NCI-H510A (cell line): ENCODE measurements around the gene RHBG.
"Not testable (repeated sequence)": the region's sequence is repeated elsewhere in the genome, so short reads cannot be mapped to it uniquely, and the experiment has no call there.

Experiments used
- DNase-seq: peaks from one replicate; lab custom pipeline; 2025; lab: John Stamatoyannopoulos, UW

Gene RHBG, protein sequence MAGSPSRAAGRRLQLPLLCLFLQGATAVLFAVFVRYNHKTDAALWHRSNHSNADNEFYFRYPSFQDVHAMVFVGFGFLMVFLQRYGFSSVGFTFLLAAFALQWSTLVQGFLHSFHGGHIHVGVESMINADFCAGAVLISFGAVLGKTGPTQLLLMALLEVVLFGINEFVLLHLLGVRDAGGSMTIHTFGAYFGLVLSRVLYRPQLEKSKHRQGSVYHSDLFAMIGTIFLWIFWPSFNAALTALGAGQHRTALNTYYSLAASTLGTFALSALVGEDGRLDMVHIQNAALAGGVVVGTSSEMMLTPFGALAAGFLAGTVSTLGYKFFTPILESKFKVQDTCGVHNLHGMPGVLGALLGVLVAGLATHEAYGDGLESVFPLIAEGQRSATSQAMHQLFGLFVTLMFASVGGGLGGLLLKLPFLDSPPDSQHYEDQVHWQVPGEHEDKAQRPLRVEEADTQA

DNA sequence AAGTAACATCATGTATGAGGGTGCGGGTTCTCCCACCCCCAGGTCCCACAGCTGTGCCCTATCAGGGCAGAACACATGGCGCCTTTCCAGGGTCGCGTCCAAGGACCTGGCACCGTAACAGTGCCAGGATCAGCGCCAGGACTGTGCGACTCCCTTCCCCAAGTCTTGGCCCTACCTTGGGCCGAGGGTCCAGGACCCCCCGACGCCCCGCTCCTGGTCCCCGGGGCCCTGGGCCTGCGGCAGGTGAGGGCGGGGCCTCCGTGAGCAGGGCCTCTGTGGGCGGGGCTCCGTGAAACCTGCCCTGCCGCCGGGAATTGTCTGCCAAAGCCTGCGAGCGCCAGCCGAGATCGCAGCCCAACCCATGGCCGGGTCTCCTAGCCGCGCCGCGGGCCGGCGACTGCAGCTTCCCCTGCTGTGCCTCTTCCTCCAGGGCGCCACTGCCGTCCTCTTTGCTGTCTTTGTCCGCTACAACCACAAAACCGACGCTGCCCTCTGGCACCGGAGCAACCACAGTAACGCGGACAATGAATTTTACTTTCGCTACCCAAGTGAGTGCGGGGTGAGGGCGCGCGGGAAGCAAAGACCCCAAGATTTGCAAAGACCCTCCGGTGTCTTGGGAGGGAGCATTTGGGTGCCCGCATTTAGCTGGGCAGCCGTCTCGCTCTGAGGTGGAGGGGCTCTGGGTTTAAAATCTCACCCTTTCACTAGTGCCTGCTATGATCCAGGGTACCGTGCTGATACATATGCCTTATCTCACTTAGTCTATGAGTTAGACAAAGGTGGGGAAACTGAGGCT, at the start of gene RHBG:
Gene RHBG (plus strand): TSS at position 323 of the 796 bp plus-strand sequence. CDS start 39 bp downstream, at position 362.
- peak; percentile 48 for DNase-seq

DNA sequence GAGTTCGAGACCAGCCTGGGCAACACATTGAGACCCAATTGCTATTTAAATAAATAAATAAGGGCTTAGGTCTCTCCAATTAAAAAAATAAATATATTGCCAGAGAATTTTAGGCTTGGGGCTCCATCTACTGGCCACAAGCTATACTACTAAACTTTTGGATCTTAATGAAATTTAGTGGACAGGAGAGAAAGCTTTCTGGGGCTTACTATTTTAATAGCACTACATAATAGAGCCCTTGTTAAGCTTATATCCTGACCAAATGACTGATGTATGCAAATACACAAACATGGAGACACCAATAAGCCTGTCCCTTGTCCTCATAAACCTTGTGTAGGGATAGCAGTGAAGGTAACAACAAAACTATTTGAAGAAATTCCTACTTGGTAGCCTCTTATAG, 49.3 kb upstream of the RHBG start:
- DNase-seq: no peak

DNA sequence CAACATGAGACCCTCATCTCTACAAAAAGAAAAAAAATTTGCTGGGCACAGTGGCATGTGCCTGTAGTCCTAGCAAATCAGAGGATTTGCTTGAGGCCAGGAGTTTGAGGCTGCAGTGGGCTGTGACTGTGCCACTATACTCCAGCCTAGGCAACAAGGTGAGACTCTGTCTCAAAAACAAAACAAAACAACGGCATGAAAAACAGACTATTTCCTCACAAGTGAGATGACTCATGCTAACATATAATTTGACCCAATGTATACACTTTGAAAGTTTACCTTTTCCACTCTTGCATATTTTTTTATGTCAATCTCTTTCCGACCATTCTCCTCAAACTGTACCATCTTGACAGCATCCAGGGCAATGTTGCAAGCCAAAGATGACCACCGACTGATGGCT, 48.5 kb upstream of the RHBG start:
- no peak for DNase-seq

DNA sequence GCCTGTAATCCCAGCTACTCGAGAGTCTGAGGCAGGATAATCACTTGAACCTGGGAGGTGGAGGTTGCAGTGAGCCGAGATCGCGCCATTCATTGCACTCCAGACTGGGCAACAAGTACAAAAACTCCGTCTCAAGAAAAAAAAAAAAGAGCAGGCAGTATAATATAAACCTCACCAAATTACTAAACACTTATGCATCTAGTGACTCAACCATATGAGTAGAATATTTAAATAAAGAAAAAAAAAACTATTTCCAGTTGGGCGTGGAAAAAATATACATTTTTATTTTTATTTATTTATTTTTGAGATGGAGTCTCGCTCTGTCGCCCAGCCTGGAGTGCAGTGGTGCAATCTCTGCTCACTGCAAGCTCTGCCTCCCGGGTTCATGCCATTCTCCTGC, 45.8 kb upstream of the RHBG start:
- not testable (repeated sequence) for DNase-seq

DNA sequence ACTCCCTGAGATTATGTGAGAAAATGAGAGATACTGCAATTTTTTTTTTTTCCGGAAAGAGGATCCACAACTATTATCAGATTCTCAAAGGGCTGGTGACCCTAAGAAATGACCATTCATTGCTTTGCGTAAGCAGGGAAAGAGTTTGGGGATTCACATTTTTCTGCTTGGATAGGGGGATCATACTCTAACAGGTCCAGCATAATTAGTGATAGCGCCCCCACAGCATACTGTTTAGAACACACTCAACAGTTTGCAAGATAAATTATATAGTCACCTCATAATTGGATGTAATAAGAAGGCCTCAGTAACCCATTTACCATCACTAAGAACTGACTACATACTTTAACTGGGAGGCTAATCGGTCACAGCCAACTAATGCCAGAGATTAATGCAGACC, 32.8 kb upstream of the RHBG start:
- no peak for DNase-seq

DNA sequence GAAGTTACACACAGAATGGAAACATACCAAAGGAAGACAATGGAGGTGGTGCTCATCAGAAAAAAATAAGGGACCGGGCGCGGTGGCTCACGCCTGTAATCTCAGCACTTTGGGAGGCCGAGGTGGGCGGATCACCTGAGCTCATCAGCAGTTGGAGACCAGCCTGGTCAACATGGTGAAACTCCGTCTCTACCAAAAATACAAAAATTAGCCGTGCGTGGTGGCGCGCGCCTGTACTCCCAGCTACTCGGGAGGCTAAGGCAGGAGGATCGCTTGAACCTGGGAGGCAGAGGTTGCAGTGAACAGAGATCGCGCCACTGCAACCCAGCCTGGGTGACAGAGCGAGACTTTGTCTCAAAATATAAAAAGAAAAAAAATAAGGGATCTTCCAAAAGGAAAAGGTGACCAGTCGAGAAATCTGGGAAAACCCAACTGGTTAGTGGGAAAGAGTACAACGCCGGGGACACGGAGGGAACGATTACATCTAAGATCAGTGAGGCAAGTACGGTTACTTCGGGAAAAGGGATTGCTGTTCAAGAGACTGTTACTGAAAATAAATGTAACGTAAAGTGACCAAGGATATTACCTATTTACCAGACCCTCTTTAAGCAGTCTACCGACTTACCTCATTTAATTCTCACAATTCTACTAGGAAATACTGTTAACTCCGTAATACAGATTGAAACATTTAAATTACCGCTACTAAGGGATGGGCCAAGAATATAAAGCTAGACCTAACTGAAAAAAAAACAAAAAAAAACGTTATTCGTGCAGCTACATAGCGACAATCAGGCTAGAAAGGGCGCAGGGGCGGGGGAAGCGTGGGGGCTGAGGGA, 31.7 kb upstream of the RHBG start:
- DNase-seq: no peak

DNA sequence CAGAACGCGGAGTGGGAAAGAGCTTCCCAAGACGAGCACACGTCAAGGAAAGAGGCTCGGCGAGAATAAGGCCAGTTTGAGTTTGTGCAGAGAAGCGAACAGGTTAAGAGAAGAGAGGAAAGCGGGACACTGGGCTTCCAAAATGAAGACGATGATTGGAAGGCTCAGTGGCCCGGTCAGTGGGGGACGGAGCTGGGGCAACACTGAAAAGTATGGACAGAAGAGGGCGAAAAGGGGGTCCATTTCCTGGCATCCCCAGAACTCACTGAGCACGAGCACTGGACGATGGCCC, 31.2 kb upstream of the RHBG start:
- DNase-seq: no peak

DNA sequence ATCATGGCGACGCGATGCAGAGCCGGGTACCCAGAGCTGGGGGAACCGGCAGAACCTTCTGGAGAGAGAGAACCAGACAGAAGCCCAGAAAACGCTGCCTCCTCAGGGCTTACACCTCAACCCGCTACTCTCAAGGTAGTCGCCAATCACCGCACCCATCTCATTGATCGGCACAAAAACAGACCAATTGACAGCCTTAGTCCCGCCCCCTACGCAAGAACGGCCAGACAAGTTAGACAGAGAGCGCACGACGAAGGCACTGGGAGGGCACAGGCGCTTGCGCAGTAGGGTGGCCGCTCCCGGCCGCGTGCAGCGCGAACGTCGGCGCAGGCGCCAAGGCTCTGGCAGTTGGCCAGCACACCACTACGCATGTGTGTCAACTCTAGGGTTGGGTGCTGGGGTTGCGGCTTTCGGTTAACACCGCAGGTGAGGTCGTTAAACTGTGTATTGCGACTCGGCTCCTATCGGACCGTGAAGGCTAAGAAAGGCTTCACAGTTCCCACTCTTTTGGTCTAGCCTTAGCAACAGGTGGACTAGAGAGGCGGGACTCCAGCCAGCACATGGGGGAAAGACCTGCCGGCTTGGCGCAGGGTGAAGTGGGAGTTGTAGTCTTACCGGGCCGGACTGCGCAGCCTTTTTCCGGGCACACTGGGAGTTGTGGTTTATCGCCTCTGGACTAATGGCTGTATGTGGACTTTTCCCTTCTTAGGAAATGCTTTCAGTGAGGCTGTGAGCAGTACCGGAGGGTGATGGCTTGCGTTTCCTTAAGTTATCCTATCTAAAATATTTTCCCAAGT, 30.6 kb upstream of the RHBG start, which contains the start of the genes CCT3 and TSACC:
Gene CCT3 (minus strand): TSS at position 113 of the 797 bp plus-strand sequence. CDS start 108 bp downstream, at position 5.
Gene TSACC (plus strand): TSS at position 347 of the 797 bp plus-strand sequence. CDS start 1,232 bp downstream, outside the sequence.
- peak; percentile 100 for DNase-seq

DNA sequence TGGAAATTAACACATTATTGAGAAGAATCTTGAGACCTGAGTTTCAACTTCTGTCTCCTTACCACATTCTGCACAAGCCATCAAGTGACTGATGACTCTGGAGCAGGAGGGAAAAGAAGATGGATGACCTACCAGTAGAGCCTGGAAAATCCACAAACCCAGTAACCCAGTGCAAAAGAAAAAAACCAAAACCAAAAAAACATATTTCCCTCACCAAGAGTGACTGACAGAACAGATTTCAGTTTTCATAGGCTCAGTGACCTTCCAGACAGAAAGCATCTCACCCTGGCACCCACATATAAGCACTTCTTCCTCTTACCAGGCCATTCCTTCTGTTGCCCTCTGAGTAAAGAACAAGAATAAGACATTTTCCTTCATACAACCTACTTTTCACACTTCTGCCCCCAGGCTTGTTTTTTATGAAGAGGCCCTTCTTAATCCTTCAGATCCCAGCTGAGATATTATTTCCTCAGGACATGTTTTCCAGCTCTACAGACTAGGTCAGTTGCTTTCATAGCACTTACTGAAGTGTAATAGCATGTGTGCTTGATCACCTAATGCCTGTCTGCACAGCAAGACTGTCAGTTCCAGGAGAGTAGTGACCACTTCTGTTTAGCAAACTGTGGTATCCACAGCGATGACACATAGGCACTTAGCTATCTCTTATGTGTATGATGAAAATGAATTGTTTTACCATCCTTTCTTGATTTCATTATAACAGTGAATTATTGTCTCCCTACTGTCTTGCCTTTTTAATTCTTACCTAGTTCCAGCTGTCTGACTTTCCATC, 26.6 kb upstream of the RHBG start:
- no peak for DNase-seq

DNA sequence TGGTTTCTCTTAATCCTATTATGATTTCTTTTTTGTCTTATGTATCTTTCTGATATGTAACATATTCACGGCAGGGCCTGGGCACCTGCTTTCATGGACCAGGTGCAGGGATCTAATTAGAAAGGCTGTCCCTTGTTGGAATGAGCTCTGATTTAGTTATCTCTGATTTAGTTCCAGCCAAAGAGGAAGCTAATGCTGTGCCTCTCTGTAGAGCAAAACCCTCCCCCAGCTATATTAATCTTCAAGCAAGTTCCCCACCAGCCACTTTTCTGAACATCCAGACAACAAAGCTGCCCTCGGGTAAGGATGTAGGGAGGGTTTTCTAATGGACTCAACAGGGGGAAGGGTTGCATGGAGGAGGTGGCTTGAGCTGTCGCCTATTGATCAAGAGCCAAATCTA, 24.6 kb upstream of the RHBG start:
- DNase-seq: no peak

DNA sequence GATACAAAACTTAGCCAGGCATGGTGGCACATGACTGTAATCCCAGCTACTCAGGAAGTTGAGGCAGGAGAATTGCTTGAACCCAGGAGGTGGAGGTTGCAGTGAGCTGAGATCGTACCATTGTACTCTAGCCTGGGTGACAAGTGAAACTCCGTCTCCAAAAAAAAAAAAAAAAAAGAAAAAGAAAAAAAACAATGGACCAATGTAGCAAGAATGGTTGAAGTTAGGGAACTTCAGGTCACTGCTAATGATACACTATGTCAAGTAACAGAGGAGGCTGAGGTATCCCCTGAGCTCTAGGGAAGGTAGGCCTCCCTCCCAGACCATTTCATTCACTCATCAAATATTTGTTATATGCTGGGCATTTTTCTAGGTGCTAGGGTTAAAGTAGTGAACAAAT, 23.0 kb upstream of the RHBG start:
- DNase-seq: not testable (repeated sequence)

DNA sequence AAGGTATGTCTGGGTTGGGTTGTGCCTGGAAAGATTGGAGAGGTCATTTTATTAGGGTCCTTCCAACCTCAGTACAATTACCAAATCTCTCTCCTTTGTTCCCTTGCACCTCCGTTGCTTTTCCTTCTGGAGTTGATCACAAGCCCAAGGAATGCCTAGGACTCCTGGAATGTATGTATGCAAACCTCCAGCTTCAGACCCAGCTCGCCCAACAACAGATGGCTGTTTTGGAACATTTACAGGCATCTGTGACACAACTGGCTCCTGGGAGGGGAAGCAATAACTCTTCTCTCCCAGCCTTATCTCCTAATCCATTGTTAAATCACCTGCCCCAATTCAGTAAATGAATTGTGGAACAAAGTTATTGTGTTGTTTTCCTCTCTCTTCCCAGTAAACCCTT, 22.4 kb upstream of the RHBG start:
- DNase-seq: no peak

DNA sequence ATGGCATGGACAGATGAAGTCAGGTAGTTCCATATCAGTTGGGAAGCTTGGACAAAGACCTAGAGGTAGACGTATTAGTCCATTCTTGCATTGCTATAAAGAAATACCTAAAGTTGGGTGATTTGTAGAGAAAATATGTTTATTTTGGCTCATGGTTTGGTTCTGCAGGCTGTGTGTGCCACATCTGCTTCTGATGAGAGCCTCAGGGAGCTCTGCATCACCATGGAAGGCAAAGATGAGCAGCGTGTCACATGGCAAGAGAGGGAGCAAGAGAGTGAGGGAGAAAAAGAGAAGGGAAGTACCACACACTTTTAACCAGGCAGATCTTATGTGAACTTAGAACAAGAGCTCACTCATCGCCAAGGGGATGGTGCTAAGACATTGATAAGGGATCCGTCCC, 21.7 kb upstream of the RHBG start:
- DNase-seq: no peak

DNA sequence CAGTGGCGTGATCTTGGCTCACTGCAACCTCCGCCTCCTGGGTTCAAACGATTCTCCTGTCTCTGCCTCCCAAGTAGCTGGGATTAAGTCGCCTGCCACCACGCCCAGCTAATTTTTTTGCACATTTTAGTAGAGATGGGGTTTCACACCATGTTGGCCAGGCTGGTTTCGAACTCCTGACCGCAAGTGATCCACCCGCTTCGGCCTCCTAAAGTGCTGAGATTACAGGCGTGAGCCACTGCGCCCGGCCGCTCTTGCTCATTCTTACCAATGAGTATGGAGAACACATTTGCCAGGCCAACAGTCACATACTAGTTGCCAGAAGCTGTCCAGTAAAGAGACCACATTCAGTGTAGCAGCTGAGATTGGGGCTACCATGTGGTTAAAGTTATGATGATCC, 16.5 kb upstream of the RHBG start:
- DNase-seq: not testable (repeated sequence)

DNA sequence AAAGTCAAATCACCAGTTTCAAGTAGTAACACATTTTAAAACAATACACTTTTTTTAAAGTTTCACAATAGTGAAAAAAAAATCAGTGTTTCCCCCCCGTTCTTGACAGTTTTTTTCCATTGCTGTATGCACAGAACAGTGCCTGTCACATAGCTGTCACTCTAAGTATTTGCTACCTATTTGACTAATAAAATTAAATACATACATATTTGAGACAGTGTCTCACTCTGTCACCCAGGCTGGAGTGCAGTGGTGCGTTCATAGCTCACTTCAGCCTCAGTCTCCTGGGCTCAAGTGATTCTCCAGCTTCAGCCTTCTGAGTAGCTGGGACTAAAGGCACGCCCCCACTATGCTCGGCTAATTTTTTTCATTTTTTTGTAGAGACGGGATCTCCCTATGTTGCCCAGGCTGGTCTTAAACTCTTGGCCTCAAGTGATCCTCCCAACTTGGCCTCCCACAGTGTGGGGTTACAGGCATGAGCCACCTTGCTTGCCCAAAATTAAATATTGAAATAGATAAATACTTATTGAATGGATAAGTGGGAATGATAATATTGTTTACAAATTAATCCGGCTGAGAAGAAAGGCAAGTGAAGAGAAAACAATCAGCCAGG, 12.6 kb upstream of the RHBG start:
- no peak for DNase-seq

DNA sequence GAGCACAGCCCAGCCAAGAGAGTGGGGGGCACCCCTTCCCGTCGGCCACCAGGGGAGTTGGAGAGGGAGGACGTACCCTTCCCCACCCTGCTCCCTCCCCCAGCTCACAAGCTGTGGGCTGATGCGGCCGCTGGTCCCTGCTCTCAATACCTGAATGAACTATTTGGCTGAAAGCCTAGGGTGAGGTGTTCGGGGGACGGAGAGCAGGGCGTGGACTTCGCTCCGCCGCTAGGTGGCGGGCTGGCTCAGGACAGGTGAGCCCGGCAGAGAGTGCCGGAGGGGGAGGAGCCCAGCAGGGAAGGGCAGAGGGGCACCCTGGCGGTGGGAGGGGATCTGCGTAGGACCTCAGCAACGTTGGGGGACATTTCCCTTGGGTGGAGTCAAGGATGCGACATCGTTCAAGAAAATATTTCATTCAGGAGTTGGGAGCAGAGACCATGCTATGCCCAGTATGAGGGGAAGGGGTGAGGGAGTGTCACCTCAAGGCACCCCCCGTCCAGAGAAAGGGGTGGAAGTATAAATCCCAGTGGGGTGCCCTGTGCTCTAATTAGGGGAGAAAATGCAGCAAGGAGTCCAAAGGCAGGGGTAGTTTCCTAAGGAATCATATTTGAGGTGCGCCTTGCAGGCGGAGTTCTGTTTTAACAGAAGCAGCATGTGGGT, 12.0 kb upstream of the RHBG start:
- peak; percentile 85 for DNase-seq

DNA sequence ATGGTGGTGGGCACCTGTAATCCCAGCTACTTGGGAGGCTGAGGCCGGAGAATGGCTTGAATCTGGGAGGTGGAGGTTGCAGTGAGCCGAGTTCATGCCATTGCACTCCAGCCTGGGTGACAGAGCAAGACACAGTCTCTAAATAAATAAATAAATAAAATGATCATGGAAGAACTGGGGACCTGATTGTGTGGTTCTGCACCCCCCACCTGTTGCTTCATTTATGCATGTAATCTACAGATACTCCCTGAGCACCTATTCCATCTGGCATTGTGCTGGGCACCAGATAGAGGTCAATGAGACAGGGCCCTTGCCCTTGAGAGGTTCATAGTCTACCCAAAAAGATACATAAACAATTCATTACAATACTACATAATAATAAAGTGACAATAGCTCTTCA, 11.0 kb upstream of the RHBG start:
- no peak for DNase-seq

DNA sequence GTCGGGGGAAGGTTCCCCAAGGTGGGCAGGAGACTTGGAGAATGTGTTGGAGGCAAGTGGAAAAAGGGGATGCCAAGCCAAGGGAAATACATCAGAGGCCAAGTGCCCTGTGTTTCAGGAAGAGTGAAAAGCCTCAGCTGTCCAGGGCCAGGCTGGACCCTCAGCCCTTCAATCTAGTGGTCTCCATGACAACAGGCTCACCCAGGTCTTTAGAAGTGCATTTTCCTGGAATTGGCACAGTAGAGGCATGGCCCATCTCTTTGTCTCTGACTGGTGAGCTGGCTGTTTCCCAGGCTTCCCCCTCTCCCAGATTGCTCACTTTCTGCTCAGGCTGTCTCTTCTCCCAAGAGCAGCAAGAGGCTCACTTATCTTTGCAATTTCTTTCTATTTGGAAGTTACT, 10.4 kb upstream of the RHBG start:
- DNase-seq: no peak

DNA sequence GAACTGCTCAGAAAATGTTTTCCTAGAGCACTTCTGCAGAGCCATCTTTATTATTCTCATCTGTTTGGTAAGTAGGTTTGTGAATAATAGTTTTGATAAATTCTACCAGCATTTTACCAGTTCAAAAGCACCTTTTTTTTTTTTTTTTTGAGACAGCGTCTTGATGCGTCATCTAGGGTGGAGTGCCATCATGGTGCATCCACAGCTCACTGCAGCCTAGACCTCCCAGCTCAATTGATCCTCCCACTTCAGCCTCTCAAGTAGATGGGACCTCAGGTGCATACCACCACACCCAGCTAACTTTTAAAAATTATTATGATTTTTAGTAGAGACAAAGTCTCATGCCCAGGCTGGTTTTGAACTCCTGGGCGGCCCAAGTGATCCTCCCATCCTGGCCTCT, 9.8 kb upstream of the RHBG start:
- DNase-seq: no peak

DNA sequence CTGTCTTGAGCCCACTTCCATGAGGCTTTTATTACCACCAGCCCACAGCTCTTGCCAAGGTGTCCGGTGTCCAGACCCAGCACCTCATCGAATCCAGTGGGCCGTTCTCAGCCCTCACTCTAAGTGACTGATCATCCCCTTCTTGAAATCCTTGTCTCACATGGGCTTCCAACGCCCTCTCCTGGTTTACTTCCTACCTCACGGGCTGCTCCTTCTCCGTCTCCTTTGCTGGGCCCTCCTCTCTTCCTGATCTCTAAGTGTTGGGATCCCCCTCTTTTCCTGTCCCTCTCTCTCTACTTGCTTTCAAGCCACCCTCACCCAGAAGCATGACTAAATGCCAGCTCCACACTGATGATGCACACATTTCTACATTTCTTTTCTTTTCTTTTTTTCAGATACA, 9.0 kb upstream of the RHBG start:
- DNase-seq: no peak
